GM12878 (cell line): ENCODE results near the gene FAHD1. TPM values are rescaled to one million over a fixed set of nuclear protein-coding genes. Genes with fewer than 3 reads are reported as not detected.

Source experiments
- ATAC-seq: fragments of 200-7000 bp; cut with Tn5 transposase; 3 replicates; pipeline ENCODE4 v1.9.1; 2020; ENCODE audit warnings: mild to moderate bottlenecking, moderate library complexity
- BruUV-seq: library from RNA; stranded (reverse); fragments of 400-500 nt; replicated peaks from 2 replicates; lab custom pipeline; 2021; lab: Mats Ljungman, UMichigan
- CTCF ChIA-PET: fragments of 300-600 bp; sonication (Branson Sonifier 250); formaldehyde crosslinking; extraction: SDS; loops from one replicate; lab custom pipeline; 2021; ENCODE audit warnings: inconsistent platforms; lab: Yijun Ruan, JAX
- POLR2A ChIA-PET: fragments of 350-600 bp; formaldehyde crosslinking; extraction: SDS; loops from one replicate; lab custom pipeline; 2021; ENCODE audit warnings: inconsistent platforms; lab: Charles Lee
- RAD21 ChIA-PET: fragments of 300-600 bp; sonication (Branson Sonifier 250); formaldehyde crosslinking; loops from one replicate; lab custom pipeline; 2023; ENCODE audit warnings: antibody characterized with exemption; ENCODE audit not compliant: unreplicated experiment; lab: Charles Lee
- SMC1A ChIA-PET: fragments of 300-600 bp; sonication (Branson Sonifier 250); formaldehyde crosslinking; loops from one replicate; lab custom pipeline; 2023; ENCODE audit not compliant: unreplicated experiment, uncharacterized antibody; lab: Charles Lee
- DNase-seq: peaks from one replicate; pipeline ENCODE4 v3.0.0-alpha.2; 2011; ENCODE audit warnings: low read depth, low spot score
- FAIRE-seq: peaks from 3 replicates; lab custom pipeline; 2011; peaks lifted over from hg19 to GRCh38; lab: Jason Lieb, UNC
- H2AFZ ChIP-seq: 2 replicates; pipeline ENCODE4 v1.6.0; 2011; ENCODE audit warnings: low read depth, low read length, control low read depth; ENCODE audit not compliant: control insufficient read depth
- H3K27ac ChIP-seq: 2 replicates; pipeline ENCODE4 v1.5.1; 2011; ENCODE audit warnings: control low read depth; ENCODE audit not compliant: control insufficient read depth, insufficient read depth
- H3K27me3 ChIP-seq, 2 experiments: replicated peaks in 1 of 2; 2 replicates each; pipeline versions ENCODE4 v1.6.0 to v1.6.1; 2011; ENCODE audit warnings: low read length in 1 of 2; ENCODE audit not compliant: control insufficient read depth in 2 of 2, insufficient read depth in 2 of 2
- H3K36me3 ChIP-seq, 2 experiments: 2 replicates each; pipeline ENCODE4 v1.5.1; 2011; ENCODE audit warnings: low read length in 1 of 2; ENCODE audit not compliant: control insufficient read depth in 2 of 2, insufficient read depth in 2 of 2
- H3K4me1 ChIP-seq: 2 replicates; pipeline ENCODE4 v1.6.1; 2011; ENCODE audit warnings: mild to moderate bottlenecking, low read length, moderate library complexity, mixed read lengths; ENCODE audit not compliant: control insufficient read depth, insufficient read depth
- H3K4me2 ChIP-seq: 2 replicates; pipeline ENCODE4 v1.6.0; 2011; ENCODE audit warnings: control low read depth; ENCODE audit not compliant: control insufficient read depth, insufficient read depth
- H3K4me3 ChIP-seq: fragments of 200-600 bp; sonication (generic); 2 replicates; pipeline ENCODE4 v1.5.1; 2016
- H3K79me2 ChIP-seq: 2 replicates; pipeline ENCODE4 v1.6.0; 2011; ENCODE audit warnings: low read length; ENCODE audit not compliant: control insufficient read depth, insufficient read depth
- H3K9ac ChIP-seq: 2 replicates; pipeline ENCODE4 v1.8.0; 2011; ENCODE audit warnings: low read length, control low read depth, mixed read lengths; ENCODE audit not compliant: control insufficient read depth, insufficient read depth
- H3K9me3 ChIP-seq: replicated peaks from 3 replicates; pipeline ENCODE4 v1.5.1; 2011; ENCODE audit warnings: mild to moderate bottlenecking, low read length; ENCODE audit not compliant: control insufficient read depth, insufficient read depth
- H4K20me1 ChIP-seq: 2 replicates; pipeline ENCODE4 v1.6.0; 2011; ENCODE audit not compliant: control insufficient read depth, insufficient read depth
- CTCF ChIP-seq, 3 experiments: IDR thresholded peaks in 2 of 3; conservative IDR thresholded peaks in 1 of 3; 2 replicates each; pipeline ENCODE4 v1.5.1; 2011; ENCODE audit warnings: low read depth in 3 of 3, low read length in 3 of 3, mild to moderate bottlenecking in 3 of 3, control low read depth in 2 of 3, moderate library complexity in 2 of 3, inconsistent platforms in 1 of 3, mixed read lengths in 1 of 3; ENCODE audit not compliant: control insufficient read depth in 2 of 3, insufficient read depth in 1 of 3; ENCODE audit errors: extremely low read depth in 1 of 3
- MEF2B ChIP-seq: fragments of 450-650 bp; IDR thresholded peaks from 2 replicates; pipeline ENCODE4 v1.6.1; 2018; ENCODE audit warnings: mild to moderate bottlenecking, moderate library complexity; ENCODE audit not compliant: partially characterized antibody, poor library complexity, severe bottlenecking
- RAD21 ChIP-seq: IDR thresholded peaks from 2 replicates; pipeline ENCODE4 v1.6.1; 2011; ENCODE audit warnings: mild to moderate bottlenecking, low read depth, low read length, moderate library complexity; ENCODE audit not compliant: insufficient read depth
- SMC3 ChIP-seq: IDR thresholded peaks from 2 replicates; pipeline ENCODE4 v1.6.1; 2011; ENCODE audit warnings: low read length, improper control_type of control experiment, borderline replicate concordance
- TBL1XR1 ChIP-seq: IDR thresholded peaks from 2 replicates; pipeline ENCODE4 v1.6.1; 2012; ENCODE audit warnings: low read depth, low read length, improper control_type of control experiment
- TCF12 ChIP-seq: IDR thresholded peaks from 2 replicates; pipeline ENCODE4 v1.6.1; 2011; ENCODE audit warnings: low read depth, mild to moderate bottlenecking, low read length
- WGBS: methylation state at CpG from one replicate; pipeline ENCODE4 v1.1.6; 2016; ENCODE audit warnings: low lambda C conversion rate; ENCODE audit not compliant: insufficient replicate concordance, insufficient coverage; ENCODE audit errors: missing lambda C conversion rate; 5-methylcytosine and 5-hydroxymethylcytosine counted together
- in situ Hi-C: fragments of 300-500 bp; cut with MboI; formaldehyde crosslinking; loops from 9 replicates; pipeline ENCODE4 v1.14.3; 2018; ENCODE audit warnings: mixed read lengths
- intact Hi-C: fragments of 100-400 bp; cut with micrococcal nuclease; formaldehyde crosslinking; loops from one replicate; pipeline ENCODE4 v1.14.2; 2022; ENCODE audit not compliant: unreplicated experiment
- polyA plus RNA-seq, 11 experiments: library from polyadenylated mRNA; depleted of rRNA in 4 of 11; unstranded in 6 of 11; stranded (reverse) in 5 of 11; fragments of >200 nt; fragmentation: Nextera tagmentation in 4 of 11; fragmentation: Illumina TruSeq in 1 of 11; extraction: Ambion mirVana in 4 of 11; extraction: Trizol in 1 of 11; gene quantifications; 1 replicate in 1 of 11; 2 replicates in 10 of 11; pipeline versions ENCODE4 v1.2.1 to v1.2.3, GENCODE V29; 2011 to 2016; ENCODE audit warnings: inconsistent platforms in 2 of 11, missing spikeins in 2 of 11, low read depth in 1 of 11
- total RNA-seq, 4 experiments: library from RNA; depleted of rRNA in 3 of 4; stranded (reverse); fragments of >200 nt in 3 of 4; fragmentation: Illumina TruSeq in 1 of 4; extraction: Trizol in 1 of 4; gene quantifications; 2 replicates each; pipeline versions ENCODE4 v1.2.1 to v1.2.3, GENCODE V29; 2013 to 2021
- TF ChIP-seq, protein P1 (sequence below): IDR thresholded peaks from 2 replicates; pipeline ENCODE4 v1.6.1; 2011; ENCODE audit warnings: mild to moderate bottlenecking, low read depth, low read length, moderate library complexity; ENCODE audit not compliant: insufficient replicate concordance

The FAHD1 gene
- total and polyA plus RNA-seq, 10 of the 15 experiments (the other 5 are each of a cell fraction or from before 2014, with no cell fraction given): 4.3 to 43.0 (median 18.8) TPM

GRCh38 chr16:1810536-1810935, 16.5 kb upstream of the FAHD1 start:
- ChIA-PET CTCF (interaction anchor here (0.7 kb wide), 1 partner anchor 119 kb away, joined by 3 read pairs; no protein-coding TSS in a partner anchor), SMC1A (no interaction called here), RAD21 (no interaction called here), POLR2A (no interaction called here)
- FAIRE-seq: no peak
- H2AFZ ChIP-seq: no peak overlapping the region
- H3K27ac ChIP-seq: no peak overlapping the region
- H3K4me1 ChIP-seq: no peaks in the 10 kb centered on the region
- H3K36me3 ChIP-seq: peaks cover 0 to 1% of the 10 kb centered on the region in 2 experiments; a peak in 3 of 4 replicates
- DNase-seq: no peak
- H3K4me3 ChIP-seq: no peak overlapping the region
- H3K79me2 ChIP-seq: no peaks in the 10 kb centered on the region
- no peak overlapping the region for H3K4me2 ChIP-seq
- H3K9ac ChIP-seq: no peak overlapping the region
- in situ Hi-C loops: no loop called here
- H3K27me3 ChIP-seq: no peaks in the 10 kb centered on the region
- H3K9me3 ChIP-seq: no peaks in the 10 kb centered on the region; the same call in 2 of the 3 replicates
- 87% methylated on average over 15 of the region's 16 CpGs for WGBS
- H4K20me1 ChIP-seq: no peaks in the 10 kb centered on the region
- intact Hi-C loops: no loop called here
- BruUV-seq: no TSS peak
- no peak for TF ChIP-seq TBL1XR1
- ATAC-seq: no peak

DNA sequence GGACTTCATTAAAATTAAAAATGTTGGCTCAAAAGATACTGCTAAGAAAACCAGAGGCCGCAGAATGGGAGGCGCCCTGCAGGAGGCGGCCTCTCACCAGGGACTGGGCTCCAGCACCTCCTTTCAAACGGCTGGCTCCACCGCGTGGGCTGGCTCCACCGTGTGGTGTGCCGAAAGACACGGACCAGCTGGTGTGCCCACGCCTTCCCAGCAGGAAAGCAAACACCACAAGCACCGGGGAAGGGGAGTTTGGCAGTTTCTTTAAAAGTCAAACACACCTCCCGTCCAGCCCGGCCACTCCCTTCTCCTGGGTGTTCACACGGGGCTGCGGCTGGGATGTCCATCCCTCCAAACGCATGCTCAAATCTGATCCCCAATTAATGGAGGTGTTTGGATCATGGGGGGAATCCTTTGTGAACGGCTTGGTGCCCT, 14.3 kb upstream of the FAHD1 start:
- no peaks in the 10 kb centered on the region for H4K20me1 ChIP-seq
- H3K9ac ChIP-seq: no peak overlapping the region
- H3K27me3 ChIP-seq: no peaks in the 10 kb centered on the region
- H3K36me3 ChIP-seq: peaks cover 0 to 1% of the 10 kb centered on the region in 2 experiments; a peak in 3 of 4 replicates
- no TSS peak for BruUV-seq
- H3K27ac ChIP-seq: no peak overlapping the region
- DNase-seq: no peak
- peak; percentile 67 for ATAC-seq
- 79% methylated on average over 17 of the region's 17 CpGs for WGBS
- H3K4me3 ChIP-seq: no peak overlapping the region
- SMC1A ChIA-PET: no interaction called here
- RAD21 ChIA-PET: no interaction called here
- H2AFZ ChIP-seq: no peak overlapping the region
- FAIRE-seq: no peak
- intact Hi-C loops (no loop called here), in situ Hi-C loops (no loop called here)
- H3K79me2 ChIP-seq: no peaks in the 10 kb centered on the region
- POLR2A ChIA-PET: interaction anchor here (0.5 kb wide), 1 partner anchor 340 kb away, joined by 3 read pairs; no protein-coding TSS in a partner anchor
- H3K4me1 ChIP-seq: no peaks in the 10 kb centered on the region
- 0 out of 2 replicates have a peak, but pooled peaks have one; percentile 18 for TF ChIP-seq TCF12
- TF ChIP-seq, protein P1, sequence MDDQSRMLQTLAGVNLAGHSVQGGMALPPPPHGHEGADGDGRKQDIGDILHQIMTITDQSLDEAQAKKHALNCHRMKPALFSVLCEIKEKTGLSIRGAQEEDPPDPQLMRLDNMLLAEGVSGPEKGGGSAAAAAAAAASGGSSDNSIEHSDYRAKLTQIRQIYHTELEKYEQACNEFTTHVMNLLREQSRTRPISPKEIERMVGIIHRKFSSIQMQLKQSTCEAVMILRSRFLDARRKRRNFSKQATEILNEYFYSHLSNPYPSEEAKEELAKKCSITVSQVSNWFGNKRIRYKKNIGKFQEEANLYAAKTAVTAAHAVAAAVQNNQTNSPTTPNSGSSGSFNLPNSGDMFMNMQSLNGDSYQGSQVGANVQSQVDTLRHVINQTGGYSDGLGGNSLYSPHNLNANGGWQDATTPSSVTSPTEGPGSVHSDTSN: no peak
- no peak for TF ChIP-seq SMC3
- peak; percentile 17 to 34 (median 33); a peak in 4 of 6 replicates for TF ChIP-seq CTCF (IDR thresholded peaks at IDR 0.05 in 2 of 3, conservative IDR thresholded peaks at IDR 0.05 in 1 of 3; ENCODE audit: control insufficient read depth in 2 of 3, extremely low read depth in 1 of 3, insufficient read depth in 1 of 3, low read depth in 3 of 3, low read length in 3 of 3)
- no peak for TF ChIP-seq MEF2B
- peak; percentile 26; the same call in 1 of the 2 replicates for TF ChIP-seq RAD21
- CTCF ChIA-PET: no interaction called here
- H3K4me2 ChIP-seq: no peak overlapping the region
- H3K9me3 ChIP-seq: no peaks in the 10 kb centered on the region
